NCI-H82 treated with DMSO at 0.1 percent for 48 hours (cell line): ENCODE measurements around the gene CPZ.
"Not testable (repeated sequence)": the region's sequence is repeated elsewhere in the genome, so short reads cannot be mapped to it uniquely, and the experiment has no call there.

Experiments used
- DNase-seq: peaks from one replicate; lab custom pipeline; 2025; ENCODE audit not compliant: unreplicated experiment; lab: John Stamatoyannopoulos, UW

CPZ gene

DNA sequence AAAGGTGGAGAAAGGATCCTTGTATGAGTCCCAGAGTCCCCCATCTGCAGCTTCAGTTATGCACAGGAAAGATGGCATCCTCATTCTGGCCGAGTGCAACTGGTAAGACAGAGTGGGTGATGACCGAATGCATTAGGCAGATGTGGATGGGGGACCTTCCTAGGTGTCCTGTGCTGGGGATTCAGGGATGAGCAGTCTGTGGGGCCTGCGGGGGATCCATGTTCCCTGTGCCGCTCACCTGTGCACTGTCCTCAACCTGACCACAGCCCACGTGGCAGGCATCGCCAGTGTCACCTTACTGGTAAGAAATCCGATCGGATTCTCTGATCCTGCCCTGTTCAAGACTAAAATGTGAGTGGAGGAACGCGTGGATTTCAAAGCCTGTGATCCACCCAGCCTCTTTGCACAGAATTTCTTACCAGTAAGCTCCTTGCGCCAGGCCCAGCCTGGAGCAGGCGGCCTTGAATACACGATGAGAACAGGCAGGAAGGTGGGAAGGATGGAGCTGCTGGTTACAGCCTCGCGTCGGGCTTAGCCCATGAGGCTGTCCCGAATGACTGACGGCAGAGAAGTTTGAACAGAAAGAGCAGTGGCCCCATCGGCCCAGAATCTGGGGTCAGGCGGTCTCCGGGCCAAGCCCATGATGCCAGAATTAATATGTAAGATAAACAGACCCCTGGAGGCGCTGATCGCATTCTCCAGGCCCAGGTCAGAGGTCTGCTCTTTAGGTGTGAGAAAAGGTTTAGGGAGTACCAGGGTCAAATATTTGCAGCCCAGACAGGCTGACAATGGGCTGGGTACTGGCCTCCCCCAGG is 56.5 kb downstream of the CPZ start:
- no peak for DNase-seq

DNA sequence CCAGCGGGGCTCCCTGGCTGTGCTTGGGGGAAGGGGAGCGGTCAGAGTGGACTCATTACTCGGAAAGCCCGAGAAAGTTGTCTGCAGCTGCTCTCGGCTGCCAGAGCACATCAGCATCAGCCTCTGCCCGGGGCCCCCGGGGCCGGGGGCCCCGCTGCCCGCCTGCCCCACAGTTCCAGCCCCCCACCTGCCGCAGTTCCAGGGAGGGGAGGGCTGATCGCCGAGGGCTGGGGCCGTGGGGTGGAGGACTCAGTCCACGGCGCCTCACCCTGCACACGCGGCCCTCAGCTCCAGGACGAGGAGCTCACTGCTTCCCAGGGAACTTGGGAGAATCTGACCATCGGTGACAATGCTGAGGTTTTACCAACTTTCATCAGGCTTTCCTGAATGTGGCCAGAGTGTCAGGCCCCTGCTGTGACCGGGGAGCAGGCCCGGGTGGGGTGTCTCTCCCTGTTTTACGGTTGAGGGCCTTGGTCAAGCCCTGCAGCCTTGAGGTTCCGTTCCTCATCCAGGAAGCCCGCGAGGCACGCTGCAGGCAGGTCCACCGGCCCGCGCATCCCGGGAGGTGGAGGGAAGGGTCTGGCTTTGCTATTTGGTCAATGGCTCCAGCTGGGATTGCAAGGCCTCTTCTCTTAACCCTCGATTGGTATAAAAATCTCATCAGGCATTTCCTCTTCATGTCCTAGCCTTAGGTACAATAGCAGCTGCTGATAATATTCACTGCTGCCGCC is 57.2 kb downstream of the CPZ start:
- no peak for DNase-seq

DNA sequence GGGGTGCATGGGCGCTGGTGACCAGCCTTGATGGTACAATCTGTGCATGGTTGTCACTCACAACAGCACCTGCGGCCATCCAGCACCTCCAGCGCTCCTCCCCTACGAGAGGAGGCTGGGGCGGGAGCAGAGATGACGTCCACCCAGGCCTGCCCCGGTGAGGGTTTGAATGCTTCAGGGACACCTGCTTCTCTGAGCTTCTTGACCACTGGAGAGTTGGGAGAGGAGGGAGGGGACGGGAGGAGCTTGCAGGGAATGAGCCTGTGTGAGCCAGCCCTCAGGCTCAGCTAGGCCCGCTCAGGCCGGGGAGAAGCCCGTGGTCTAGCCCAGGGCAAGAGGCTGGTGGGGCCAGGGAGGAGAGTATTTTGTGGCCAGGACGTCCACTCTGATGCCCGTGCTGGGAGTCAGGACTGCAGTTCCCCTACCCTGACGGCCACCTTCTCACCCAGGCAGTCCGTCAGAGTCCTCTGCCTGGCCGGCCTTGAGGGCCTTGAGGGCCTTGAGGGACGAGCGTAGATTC is 59.2 kb downstream of the CPZ start:
- no peak for DNase-seq

DNA sequence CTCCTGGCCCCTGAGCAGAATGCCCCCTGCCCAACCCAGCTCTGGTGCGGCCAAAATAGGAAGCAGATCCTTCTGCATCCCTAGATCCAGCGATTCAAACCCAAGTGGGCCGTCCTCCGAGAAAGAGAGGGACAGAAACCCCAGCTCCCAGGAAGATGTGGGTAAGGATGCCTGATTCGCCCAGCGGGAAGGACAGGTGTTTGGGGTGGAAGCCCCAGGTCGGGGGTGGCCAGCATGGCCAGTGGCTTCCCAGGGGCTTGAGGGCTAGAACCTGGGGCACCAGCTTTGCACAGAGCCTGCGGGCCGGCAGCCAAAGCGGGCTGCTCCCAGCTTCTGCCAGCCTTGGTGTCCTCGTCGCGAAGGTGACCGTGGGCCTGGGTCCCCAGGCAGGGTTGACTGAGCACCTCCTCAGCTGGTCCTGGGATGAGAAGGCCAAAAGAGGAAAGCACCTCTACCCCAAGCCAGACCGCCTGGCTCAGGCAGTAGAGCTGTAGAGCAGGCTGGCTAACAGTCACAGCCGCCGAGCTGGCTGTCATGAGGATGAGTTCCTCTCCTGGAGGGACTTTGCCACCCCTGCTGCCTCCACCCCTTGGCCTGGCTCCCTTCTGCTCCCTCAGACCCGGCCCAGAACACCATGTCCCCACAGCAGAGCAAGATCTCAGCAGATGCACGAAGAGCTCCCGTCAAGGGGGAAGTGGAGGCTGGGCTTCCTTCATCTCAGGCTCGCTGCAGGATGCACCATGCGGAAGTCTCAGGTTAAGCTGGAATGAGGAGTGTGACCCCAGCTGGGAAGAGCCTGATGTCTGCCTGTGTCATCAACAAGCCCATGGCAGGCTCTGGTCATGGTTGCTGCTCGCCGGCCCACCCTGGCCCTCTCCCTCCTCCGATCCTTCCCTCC is 59.9 kb downstream of the CPZ start:
- DNase-seq, result no peak

DNA sequence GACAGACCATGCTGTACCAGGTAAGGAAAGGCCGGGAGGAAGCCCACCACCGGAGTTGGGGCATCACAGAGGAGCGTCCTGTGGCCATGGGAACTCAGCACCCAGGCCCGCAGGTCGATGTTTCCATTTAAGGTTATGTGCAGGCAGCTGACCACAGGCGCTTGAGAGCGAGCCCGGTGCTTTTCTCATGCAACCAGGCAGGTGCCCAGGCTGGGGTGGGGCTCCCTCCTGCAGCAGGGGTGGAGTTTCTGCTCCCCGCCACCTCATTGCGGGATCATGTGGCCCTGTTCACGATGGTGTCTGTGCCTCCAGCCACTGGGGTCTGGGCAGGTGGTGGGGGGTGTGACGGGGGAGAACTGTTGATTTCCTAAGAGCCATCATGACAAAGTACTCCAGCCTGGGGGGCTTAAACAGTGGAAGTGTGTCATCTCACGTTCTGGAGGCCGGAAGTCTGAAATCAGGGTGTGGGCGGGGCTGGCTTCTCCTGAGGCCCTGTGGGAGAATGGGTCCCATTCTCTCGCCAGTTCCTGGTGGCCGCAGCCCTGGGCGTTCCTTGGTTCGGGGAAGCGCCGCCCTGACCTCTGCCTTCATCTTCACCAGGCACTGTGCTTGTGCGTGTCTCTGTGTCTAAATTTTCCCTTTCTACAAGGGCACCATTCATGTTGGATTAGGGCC is 60.9 kb downstream of the CPZ start:
- no peak for DNase-seq

DNA sequence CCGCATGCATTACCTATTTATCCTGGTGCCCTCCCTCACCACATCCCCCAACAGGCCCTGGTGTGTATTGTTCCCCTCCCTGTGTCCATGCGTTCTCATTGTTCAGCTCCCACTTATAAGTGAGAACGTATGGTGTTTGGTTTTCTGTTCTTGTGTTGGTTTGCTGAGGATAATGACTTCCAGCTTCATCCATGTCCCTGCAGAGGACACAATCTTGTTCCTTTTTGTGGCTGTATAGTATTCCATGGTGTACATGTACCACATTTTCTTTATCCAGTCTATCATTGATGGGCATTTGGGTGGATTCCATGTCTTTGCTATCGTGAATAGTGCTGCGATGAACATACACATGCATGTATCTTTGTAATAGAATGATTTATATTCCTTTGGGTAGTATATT is 61.6 kb downstream of the CPZ start:
- not testable (repeated sequence) for DNase-seq

DNA sequence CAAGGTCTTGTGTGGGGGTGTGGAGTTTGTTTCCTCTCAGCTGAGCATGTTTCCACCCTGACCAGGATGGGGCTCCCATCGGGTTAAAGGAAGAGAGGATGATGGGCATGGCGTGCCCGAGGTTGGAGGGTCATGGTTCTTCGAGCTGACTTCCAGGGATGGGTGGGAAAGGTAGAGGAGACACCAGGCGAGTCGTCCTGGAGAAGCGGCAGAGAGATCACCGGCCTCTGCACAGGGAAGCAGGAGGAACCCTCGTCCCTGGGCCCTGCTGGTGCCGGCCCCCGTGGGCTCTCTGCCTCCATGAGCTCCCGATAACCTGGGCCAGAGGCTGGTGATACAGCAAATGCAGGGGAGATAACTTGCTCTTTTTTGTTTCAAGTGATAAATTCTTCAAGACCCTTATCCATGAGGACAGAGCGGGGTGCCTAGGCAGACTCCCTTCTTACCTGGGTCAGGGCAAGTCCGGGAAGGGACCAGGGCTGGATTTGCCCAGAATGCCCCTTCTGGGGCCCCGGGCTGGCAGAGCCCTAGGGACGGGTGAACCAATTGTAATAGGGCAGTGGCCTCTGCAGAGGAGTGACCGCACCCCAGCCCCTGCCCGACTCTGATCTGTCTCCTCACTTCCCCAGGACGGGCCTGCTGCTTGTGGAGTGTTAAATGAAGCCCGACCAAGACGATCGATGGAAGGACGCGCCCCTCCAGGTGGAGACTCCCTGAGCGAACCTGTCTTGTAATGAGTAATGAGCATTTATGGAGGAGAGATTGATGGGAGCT is 63.0 kb downstream of the CPZ start:
- DNase-seq, result no peak

DNA sequence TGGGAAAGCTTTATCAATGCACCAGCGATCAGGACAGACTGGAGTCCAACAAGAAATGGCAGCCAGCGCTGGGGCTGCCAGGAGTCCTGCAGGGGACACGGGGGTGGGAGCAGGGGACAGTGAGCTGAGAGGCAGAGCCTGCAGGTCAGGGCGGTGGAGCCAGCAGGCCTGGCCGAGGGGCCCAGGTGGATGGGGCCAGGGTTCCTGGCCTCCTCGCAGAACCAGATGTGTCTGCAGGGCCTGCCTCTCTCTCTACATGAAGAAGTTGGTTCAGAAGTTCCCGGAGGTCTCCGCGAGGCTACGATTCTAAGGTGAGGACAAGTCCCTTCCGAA is 63.6 kb downstream of the CPZ start:
- DNase-seq, result no peak

DNA sequence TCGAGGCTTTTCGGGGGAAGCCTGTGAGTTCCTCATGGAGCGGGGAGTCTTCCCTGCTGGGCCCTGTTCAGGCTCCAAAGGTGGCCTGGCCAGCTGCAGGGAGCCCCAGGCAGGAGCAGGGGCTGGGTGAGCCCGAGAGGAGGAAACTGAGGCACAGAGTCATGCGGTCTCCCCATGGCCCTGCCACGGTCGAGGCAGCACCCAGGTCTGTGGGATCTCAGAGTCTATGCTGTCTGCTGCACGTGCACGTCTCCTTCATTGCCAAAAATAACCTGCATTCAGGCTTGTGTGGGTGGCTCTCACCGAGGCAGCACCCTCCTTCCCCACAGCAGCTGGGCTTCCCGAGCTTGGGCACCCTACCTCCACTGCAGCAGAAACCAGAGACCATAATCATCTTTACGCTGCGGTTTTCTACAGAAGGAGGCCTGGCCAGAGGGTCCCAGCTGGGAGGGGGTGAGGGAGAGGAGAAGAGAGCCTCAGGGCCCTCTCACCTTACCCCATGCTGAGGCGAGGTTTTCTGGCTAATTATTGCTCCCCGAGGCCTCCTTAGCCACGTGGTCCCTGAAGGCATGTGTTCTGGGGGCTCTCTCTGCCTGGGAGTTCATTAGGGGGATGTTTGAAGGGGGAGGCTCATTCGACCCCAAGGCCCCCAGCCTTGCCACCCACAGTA is 64.3 kb downstream of the CPZ start:
- DNase-seq, result no peak

DNA sequence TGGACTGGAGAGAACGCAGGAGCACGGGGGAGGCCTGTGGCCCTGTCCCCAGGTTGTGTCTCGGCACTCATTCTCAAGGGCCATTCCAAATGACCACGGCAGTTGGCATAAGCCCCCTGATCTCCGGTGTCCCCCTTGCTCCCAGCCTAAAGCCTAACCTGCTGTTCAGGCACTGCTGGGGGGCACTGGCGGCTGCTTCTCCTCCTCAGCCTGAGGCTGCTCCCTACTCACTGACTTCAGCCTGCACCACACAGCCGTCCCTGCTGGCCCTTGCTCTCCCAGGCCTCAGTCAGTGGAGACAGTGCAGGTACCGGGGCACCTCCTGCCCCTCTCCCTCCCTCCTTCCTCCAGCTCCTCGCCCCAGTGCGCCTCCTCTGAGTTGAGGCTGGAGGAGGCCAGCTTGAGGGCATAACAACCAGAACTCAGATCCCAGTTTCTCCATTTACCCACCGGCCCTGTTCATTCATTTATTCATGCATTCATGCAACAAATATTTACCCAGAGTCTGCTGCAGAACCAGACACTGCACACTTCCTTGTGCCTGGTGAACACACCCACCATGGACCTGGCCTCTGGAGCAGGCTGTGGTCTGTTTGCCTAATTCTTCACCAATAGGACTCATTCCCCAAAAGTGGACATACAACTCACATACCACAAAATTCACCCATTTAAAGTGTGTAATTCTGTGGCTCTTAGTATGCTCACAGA is 65.0 kb downstream of the CPZ start:
- no peak for DNase-seq

DNA sequence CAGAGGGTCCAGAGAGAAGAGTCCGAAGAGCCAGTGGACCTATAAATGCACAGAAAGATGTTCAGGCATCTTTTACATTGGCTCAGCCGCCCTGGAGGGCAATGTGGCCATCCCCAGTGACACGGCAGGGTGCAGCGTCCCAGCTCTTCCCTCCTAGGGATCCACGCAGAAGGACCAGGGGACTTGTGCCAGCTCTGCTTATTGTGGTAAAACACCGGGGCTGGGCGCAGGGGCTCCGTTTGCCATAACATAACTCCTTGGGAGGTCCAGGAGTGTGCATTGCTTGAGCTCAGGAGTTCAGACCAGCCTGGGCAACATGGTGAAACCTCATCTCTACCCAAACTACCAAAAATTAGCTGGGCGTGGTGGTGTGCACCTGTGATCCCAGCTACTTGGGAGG is 70.2 kb downstream of the CPZ start:
- DNase-seq, result no peak

DNA sequence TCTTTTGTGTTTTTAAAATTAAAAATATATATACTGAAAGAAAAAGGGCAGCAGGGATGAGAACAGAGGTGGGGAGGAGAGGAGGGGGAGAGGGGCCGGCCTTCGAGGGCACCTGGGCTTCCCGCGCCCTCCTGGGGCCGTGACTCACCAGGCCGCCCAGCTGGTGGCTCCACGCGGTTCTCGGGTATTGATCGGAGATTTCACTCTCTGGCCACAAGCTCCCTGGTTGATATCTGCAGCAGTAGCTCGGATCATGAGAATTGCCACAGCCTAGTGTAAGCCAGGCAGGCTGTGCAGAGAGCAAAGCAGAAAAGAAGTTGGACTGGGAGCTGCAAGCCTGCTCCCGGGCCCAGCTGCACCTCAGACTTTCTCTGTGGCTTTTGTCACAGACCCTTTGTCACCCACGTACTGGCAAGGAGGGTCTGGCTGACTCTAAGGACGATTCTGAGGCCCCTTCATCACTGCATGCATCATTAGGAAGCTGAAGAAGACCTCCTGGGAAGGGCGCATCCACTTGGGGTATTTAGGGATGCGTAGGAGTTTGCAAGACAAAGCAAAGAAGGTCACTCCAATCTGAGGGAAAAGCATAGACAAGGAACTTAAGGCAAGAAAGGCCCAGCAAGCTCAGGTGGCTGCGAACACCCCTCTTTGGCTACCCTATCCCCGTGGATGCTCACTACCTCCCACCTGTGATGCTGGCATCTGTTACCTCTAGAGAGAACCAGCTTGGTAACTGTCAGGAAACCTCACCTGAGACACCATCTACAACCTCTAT is 71.7 kb downstream of the CPZ start:
- no peak for DNase-seq

DNA sequence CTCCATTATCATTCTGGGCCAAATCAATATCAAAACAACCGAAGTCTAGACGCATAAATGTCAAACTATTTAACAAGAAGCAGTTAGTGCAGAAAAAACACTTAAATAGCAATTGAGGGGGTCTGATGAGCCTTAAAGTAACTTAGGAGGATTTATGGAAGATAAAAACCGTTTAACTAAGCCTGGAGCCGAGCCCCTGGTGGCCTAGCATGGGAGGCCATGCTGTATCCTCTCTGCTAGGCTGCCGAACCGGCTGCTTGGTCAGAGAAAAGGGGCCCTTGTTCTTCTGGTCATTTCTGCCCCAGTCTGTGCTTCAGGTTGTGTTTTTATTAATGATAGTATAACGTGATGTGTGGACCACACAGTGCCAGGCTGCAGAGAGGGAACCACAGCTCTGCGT is 72.4 kb downstream of the CPZ start:
- no peak for DNase-seq

DNA sequence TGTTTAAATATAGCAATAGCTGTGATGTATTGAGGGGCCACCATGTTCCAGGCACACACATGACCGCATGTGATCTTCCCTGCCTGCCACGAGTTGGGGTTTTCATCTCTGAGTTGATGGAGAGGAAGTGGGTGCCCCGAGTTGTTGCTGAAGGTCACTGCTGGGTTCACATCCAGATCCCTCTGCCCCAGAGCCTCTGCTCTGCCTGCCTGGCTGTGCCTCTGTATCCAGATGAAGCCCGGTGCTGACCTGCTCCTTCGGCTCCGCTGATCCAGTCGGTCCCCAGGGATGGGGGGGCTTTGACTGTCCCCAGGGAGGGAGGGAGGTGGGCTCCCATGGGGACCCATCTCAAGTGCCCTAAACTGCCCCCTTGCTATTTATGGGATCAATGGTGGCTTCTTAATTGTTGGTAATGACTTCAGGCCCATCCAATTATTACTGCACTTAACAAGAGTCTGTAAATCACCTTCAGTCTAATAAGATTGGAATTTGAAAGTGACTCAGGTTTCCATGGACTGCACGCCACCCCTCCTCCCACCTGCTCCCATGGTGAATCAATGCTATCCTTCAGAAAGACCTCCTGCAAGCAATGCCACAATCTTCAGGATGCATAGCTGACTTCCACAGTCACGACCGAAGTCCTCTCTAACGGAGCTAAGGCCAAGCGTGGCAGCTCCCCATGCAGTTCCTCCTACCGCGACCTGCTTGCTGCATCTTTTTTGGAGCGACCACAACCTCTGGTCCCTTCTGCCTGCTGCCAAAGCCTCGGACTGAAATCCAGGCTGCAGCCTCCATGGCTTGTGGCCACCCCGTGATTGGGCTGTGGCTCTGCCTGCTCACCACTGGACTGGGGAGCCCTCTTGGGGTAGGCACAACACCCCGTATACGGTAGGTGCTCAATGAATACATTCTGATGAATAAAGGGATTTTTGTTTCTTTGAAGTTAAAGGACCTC is 73.1 kb downstream of the CPZ start:
- DNase-seq, result peak; percentile 5

DNA sequence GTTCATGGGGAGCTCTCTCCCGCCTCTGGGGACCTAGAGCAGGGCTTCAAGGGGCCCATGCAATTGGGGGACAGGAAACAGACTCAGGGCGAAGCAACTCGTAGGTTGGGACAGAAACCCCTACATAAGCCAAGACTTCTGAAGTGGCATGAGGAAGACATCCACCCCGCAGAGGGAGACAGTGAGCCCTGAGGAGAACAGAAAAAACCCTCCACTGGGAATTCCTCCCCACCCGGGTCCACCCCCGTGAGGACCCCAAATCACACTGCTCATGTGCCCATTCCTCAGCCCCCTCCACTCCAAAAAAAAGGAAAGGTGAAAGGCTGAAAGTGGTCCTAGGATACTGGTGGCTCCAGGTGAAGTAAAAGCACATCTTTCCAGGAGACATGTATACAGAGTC is 74.0 kb downstream of the CPZ start:
- no peak for DNase-seq
